Activated CD8-positive, alpha-beta memory T cell treated with anti-CD3 and anti-CD28 coated beads, Interleukin-2, amount 50 U/mL, for 48 hours (primary cell): Measurements from ENCODE around the gene PLA2G15.

Experiments used
- DNase-seq: peaks from one replicate; pipeline ENCODE4 v3.0.0-alpha.2; 2020

Gene PLA2G15

DNA sequence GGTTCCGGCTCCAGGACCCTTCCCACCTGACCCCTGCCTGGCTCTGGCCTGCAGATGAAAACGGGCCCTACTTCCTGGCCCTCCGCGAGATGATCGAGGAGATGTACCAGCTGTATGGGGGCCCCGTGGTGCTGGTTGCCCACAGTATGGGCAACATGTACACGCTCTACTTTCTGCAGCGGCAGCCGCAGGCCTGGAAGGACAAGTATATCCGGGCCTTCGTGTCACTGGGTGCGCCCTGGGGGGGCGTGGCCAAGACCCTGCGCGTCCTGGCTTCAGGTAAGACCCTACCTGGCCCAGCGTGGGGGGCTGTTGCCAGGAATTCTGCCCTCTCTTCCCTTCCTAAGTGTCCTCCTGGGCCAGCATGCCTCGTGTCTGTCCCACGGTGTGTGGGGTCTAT, 10.5 kb downstream of the PLA2G15 start:
- DNase-seq: no peak

GRCh38 chr16:68257251-68257905, 12.2 kb downstream of the PLA2G15 start:
- no peak for DNase-seq

DNA sequence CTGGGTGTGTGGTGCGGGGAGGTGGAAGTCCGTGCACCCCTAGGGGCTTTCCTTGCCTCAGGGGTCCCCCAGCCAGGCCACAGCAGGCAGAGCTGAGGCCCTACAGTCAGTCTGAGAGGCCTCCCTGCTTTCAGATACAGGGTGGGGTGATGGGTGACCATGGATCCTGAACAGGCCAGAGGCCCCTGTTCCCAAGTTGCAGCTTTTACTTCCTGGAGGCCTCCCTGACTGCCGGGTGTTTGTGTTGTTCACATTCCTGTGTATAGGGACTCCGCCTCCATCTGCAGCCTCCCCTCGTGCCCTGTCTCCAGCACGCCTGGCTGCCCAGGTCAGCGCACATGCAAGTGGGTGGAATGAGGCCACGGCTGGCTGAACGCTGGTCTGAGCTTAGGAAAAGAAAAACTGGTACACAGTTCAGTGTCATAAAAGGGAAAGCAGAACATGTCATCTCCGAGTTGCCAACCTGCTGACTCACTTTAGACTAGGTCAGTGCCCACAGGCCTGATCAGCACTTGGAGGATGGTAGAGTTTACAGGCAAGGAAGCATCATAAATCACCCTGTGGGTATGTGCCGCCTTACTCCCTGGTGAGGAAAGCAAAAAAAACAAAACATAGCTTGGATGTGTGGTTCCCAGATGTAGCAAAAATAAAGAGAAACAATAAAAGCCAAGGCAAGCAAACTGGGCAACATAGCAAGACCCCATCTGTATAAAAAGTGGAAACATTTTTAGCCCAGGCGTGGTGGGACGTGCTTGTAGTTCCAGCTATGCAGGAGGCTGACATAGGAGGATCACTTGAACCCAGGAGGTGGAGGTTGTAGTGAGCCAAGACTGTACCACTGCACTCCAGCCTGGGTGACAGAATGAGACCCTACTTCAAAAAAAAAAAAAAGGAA, 13.0 kb downstream of the PLA2G15 start:
- DNase-seq: no peak

DNA sequence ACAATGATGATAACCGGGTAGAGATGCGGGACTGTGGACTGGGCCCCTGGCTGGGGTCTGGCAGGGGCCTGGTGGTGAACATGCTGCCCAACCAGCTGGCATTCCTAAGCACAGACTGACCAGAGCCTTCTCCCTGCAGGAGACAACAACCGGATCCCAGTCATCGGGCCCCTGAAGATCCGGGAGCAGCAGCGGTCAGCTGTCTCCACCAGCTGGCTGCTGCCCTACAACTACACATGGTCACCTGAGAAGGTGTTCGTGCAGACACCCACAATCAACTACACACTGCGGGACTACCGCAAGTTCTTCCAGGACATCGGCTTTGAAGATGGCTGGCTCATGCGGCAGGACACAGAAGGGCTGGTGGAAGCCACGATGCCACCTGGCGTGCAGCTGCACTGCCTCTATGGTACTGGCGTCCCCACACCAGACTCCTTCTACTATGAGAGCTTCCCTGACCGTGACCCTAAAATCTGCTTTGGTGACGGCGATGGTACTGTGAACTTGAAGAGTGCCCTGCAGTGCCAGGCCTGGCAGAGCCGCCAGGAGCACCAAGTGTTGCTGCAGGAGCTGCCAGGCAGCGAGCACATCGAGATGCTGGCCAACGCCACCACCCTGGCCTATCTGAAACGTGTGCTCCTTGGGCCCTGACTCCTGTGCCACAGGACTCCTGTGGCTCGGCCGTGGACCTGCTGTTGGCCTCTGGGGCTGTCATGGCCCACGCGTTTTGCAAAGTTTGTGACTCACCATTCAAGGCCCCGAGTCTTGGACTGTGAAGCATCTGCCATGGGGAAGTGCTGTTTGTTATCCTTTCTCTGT, 14.0 kb downstream of the PLA2G15 start:
- no peak for DNase-seq

DNA sequence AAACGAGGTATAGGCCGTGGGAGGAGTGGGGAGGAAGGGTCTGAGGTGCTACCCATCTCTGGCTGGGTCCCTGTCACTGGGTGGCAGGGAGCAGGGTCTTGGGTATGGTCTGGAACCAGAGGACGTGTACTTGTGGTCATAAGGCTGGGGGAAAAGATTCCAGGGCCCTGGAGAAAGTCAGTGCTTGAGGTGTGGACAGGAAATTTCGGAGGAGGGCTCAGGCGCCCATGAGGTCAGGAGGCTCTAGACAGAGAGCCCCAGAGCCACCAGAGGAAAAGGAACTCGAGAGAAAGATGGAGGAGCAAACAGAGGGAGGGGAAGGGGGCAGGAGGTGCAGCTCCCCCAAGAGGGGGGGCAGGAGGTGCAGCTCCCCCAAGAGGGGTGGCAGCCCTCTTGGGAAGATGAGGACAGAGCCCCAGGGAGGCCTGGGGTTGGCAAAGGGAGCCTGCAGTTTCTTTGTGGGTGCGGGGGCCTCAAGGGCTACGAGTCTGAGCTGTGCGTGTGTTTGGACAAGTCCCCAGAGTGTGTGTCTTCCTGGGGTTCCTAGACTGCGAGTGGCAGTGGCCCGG, 18.5 kb downstream of the PLA2G15 start:
- no peak for DNase-seq

GRCh38 chr16:68264128-68265077, 19.2 kb downstream of the PLA2G15 start, which contains the start of gene SLC7A6:
Gene SLC7A6 (plus strand): TSS chr16:68264526. CDS start chr16:68274727, 10,201 bp downstream.
- DNase-seq: peak; percentile 93

DNA sequence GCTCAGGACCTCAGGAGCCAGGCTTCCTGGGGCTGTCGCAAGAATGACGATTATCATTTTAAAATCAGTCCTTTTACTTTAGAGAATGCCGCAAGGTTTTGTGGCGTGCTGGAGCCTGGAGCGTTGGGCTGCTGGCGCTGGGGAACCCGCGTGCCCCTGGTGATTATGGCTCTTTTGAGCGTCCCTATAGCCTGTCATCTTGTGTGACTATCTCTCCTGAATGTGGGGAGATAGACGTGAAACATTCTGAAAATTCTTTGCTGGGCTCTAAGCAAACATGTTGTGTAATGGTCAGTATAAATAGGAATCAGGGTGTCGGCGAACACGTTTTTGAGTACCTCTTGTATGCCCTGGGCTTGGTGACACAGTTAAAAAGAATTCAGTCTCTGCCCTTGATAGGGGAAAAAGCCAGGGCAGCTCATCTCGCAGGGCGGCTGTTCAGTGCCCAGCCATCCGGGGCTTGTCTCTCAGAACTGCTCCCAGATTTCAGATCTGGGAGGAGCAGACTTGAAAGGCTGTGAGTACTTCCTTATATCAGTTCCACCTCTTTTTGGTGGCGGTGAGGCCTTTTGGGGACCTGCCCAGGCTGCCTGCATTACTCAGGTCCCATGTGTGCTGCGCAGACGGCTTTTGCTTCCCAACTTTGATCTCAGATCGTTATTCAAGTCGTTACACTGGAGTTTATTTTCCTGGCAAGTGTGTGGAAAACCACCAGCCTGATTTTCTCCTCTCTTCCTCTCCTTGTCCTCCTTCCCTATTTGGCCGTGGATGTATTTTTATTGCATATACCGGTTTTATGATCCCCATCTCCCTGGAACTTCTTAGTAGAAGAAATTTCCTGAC, 20.1 kb downstream of the PLA2G15 start:
- peak; percentile 70 for DNase-seq

GRCh38 chr16:68267612-68268405, 22.6 kb downstream of the PLA2G15 start:
- no peak for DNase-seq

DNA sequence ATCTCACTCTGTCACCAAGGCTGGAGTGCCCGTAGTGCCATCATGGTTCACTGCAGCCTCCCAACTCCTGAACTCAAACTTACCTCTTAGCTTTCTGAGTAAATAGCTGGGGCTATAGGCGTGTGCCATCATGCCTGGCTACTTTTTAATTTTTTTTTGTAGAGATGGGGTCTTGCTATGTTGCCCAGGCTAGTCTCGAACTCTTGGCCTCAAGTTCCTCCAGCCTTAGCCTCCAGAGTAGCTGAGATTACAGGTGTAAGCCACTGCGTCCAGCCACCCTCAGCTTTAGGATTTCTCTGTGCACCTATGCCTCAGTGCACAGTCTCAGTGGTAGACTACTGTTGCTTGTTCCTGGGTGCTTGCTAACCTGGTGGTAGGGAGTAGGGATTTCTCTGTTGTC, 24.6 kb downstream of the PLA2G15 start:
- DNase-seq: no peak

DNA sequence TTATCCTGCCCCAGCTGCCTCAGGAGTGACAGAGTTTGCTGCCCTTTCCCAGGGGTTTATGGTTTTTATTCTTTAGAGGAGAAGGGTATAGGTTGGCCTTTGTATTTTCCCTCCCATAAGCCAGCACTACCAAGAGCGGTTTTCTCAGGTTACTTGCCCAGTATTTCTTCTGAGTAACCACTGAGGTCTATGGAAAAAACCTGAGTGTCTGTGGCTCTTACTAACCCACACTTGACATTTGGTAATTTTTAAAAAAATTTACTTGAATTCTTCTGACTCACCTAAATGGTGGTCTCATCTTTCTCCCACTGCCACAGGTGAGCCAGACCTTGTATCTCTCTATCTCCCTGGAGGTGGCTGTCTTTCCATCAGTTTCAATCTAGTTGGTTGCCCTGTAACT, 25.2 kb downstream of the PLA2G15 start:
- no peak for DNase-seq

GRCh38 chr16:68272507-68273209, 27.5 kb downstream of the PLA2G15 start:
- DNase-seq: no peak

DNA sequence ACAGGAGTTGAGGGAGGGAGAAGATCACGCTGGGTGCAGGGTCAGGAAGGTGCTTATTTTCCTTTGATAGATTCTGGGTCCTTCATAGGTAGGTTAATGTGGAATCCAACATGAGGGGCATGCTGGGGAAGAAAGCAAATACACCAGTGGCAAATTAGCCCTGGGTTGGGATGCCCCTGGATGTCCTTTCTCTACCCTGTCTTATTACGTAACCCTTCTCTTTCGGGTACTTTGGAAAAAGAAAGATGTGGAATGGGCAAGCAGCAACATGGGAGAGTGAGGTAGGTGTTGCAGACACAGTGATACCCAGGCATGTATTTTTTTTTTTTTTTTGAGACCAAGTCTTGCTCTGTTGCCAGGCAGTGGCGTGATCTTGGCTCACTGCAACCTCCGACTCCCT, 28.3 kb downstream of the PLA2G15 start:
- no peak for DNase-seq

GRCh38 chr16:68273896-68274295, 28.7 kb downstream of the PLA2G15 start:
- DNase-seq: no peak

GRCh38 chr16:68274441-68274840, 29.3 kb downstream of the PLA2G15 start:
- no peak for DNase-seq

GRCh38 chr16:68275611-68276191, 30.5 kb downstream of the PLA2G15 start:
- no peak for DNase-seq

- no peak for DNase-seq
Measured at GRCh38 chr16:68276223-68276622, 31.1 kb downstream of the PLA2G15 start.

- DNase-seq: no peak
Measured at GRCh38 chr16:68279726-68280558, 34.8 kb downstream of the PLA2G15 start.
